SW 1271 (cell line): ENCODE data around the gene PTPRG.

Experiments used
- DNase-seq, 2 experiments: peaks; one replicate each; lab custom pipeline; 2025; lab: John Stamatoyannopoulos, UW

The PTPRG gene

GRCh38 chr3:62159056-62159708 is 597.8 kb downstream of the PTPRG start:
- no peak for DNase-seq

GRCh38 chr3:62159709-62160092 is 598.3 kb downstream of the PTPRG start:
- DNase-seq, result no peak

GRCh38 chr3:62161371-62161770 is 600.0 kb downstream of the PTPRG start:
- no peak for DNase-seq

GRCh38 chr3:62164196-62164595 is 602.8 kb downstream of the PTPRG start:
- no peak for DNase-seq

- no peak for DNase-seq
These were observed 603.4 kb downstream of the PTPRG start for GRCh38 chr3:62164746-62165145.

GRCh38 chr3:62167566-62168262 is 606.3 kb downstream of the PTPRG start:
- DNase-seq, result no peak

GRCh38 chr3:62168356-62168755 is 607.0 kb downstream of the PTPRG start:
- DNase-seq, result no peak

GRCh38 chr3:62169906-62170660 is 608.7 kb downstream of the PTPRG start:
- no peak for DNase-seq

- no peak for DNase-seq
These were observed 610.4 kb downstream of the PTPRG start for GRCh38 chr3:62171789-62172188.

- no peak for DNase-seq
These were observed 610.8 kb downstream of the PTPRG start for GRCh38 chr3:62172199-62172598.

GRCh38 chr3:62173939-62174515 is 612.7 kb downstream of the PTPRG start:
- DNase-seq, result no peak

GRCh38 chr3:62175161-62175560 is 613.8 kb downstream of the PTPRG start:
- no peak for DNase-seq

GRCh38 chr3:62178032-62178431 is 616.7 kb downstream of the PTPRG start:
- no peak for DNase-seq

GRCh38 chr3:62178739-62179600 is 617.6 kb downstream of the PTPRG start:
- no peak for DNase-seq

GRCh38 chr3:62180514-62180913 is 619.1 kb downstream of the PTPRG start:
- DNase-seq, result no peak

- DNase-seq, result no peak
These were observed 621.7 kb downstream of the PTPRG start for GRCh38 chr3:62183087-62183486.

- DNase-seq, result no peak
These were observed 622.6 kb downstream of the PTPRG start for GRCh38 chr3:62183969-62184368.

- no peak for DNase-seq
These were observed 623.2 kb downstream of the PTPRG start for GRCh38 chr3:62184559-62184958.

- peak in 1 of 2 experiments; percentile 28 for DNase-seq
These were observed 625.7 kb downstream of the PTPRG start for GRCh38 chr3:62187022-62187431.

- peak; percentile 50 to 78 for DNase-seq
These were observed 627.5 kb downstream of the PTPRG start for GRCh38 chr3:62188681-62189375.

GRCh38 chr3:62189376-62189698 is 628.0 kb downstream of the PTPRG start:
- no peak for DNase-seq
